K562 (cell line): ENCODE results near the gene FAM200A. TPM values are rescaled to one million over a fixed set of nuclear protein-coding genes. Genes with fewer than 3 reads are reported as not detected.

ENCODE experiments used
- CEBPB ChIP-seq: fragments of 450-650 bp; IDR thresholded peaks from 2 replicates; pipeline ENCODE4 v1.6.1; 2016; ENCODE audit warnings: missing genetic modification characterization, missing compliant biosample characterization
- CHD4 ChIP-seq: fragments of 200-600 bp; sonication (generic); IDR thresholded peaks from 3 replicates; pipeline ENCODE4 v1.6.1; 2012; ENCODE audit warnings: low read depth, mild to moderate bottlenecking, mixed read lengths, low read length, inconsistent platforms; ENCODE audit not compliant: insufficient read depth, insufficient replicate concordance, poor library complexity, severe bottlenecking
- E2F8 ChIP-seq: fragments of 450-650 bp; IDR thresholded peaks from 2 replicates; pipeline ENCODE4 v1.7.1; 2018; ENCODE audit warnings: mild to moderate bottlenecking, low read depth; ENCODE audit not compliant: partially characterized antibody
- GATAD2B ChIP-seq: fragments of 450-650 bp; IDR thresholded peaks from 2 replicates; pipeline ENCODE4 v1.6.1; 2017; ENCODE audit warnings: mild to moderate bottlenecking, borderline replicate concordance
- HNRNPLL ChIP-seq: fragments of 200-400 bp; formaldehyde crosslinking; IDR thresholded peaks from 2 replicates; pipeline ENCODE4 v1.6.1; 2017; ENCODE audit warnings: low read length, low read depth, mild to moderate bottlenecking; ENCODE audit not compliant: poor library complexity, severe bottlenecking
- JUN ChIP-seq, 2 experiments: sonication (generic) in 1 of 2; formaldehyde crosslinking in 1 of 2; IDR thresholded peaks; 2 replicates each; pipeline versions ENCODE4 v1.6.1 to v1.8.0; 2012 to 2022; ENCODE audit warnings: borderline replicate concordance in 2 of 2, mild to moderate bottlenecking in 2 of 2, improper control_type of control experiment in 1 of 2, low read depth in 1 of 2, low read length in 1 of 2, missing genetic modification reagents in 1 of 2
- MED1 ChIP-seq: sonication (generic); formaldehyde crosslinking; IDR thresholded peaks from 2 replicates; pipeline ENCODE4 v1.8.1; 2023; ENCODE audit warnings: missing genetic modification reagents, borderline replicate concordance
- POLR2A ChIP-seq: fragments of 450-650 bp; conservative IDR thresholded peaks from 2 replicates; pipeline ENCODE4 v1.6.1; 2016
- RBM25 ChIP-seq: fragments of 200-400 bp; formaldehyde crosslinking; IDR thresholded peaks from 2 replicates; pipeline ENCODE4 v1.6.1; 2018; ENCODE audit warnings: low read length, low read depth, moderate library complexity; ENCODE audit not compliant: severe bottlenecking
- REST ChIP-seq, 2 experiments: fragments of 450-650 bp; formaldehyde crosslinking in 1 of 2; IDR thresholded peaks; 2 replicates each; pipeline versions ENCODE4 v1.4.0 to v1.6.1; 2014 to 2020; ENCODE audit warnings: mild to moderate bottlenecking in 2 of 2, borderline replicate concordance in 1 of 2, low read depth in 1 of 2
- U2AF2 ChIP-seq: fragments of 200-400 bp; formaldehyde crosslinking; optimal IDR thresholded peaks from 2 replicates; pipeline ENCODE3; 2017; ENCODE audit warnings: low read depth, mild to moderate bottlenecking, low read length
- ZNF184 ChIP-seq: sonication (generic); formaldehyde crosslinking; IDR thresholded peaks from 2 replicates; pipeline ENCODE4 v1.5.0; 2020; ENCODE audit warnings: missing genetic modification reagents
- ZNF551 ChIP-seq: fragments of 250-450 bp; sonication (Bioruptor Pico); IDR thresholded peaks from 2 replicates; pipeline ENCODE4 v1.5.0; 2021; ENCODE audit warnings: mild to moderate bottlenecking, moderate library complexity
- polyA plus RNA-seq, 8 experiments: library from polyadenylated mRNA; depleted of rRNA in 4 of 8; stranded (reverse) in 5 of 8; unstranded in 3 of 8; fragments of >200 nt; fragmentation: Nextera tagmentation in 2 of 8; fragmentation: Illumina TruSeq in 1 of 8; extraction: Ambion mirVana in 2 of 8; extraction: Trizol in 1 of 8; gene quantifications; 2 replicates each; pipeline versions ENCODE4 v1.2.1 to v1.2.3, GENCODE V29; 2011 to 2014; ENCODE audit warnings: inconsistent platforms in 1 of 8, missing spikeins in 1 of 8
- total RNA-seq, 7 experiments: library from RNA; depleted of rRNA in 6 of 7; stranded (reverse); fragments of >200 nt in 6 of 7; fragmentation: Illumina TruSeq in 2 of 7; extraction: Trizol in 2 of 7; gene quantifications; 2 replicates each; pipeline versions ENCODE4 v1.2.1 to v1.2.3, GENCODE V29; 2011 to 2021; ENCODE audit warnings: low replicate concordance in 1 of 7

Gene FAM200A
- total and polyA plus RNA-seq, 9 of the 15 experiments (the other 6 are each of a cell fraction or from before 2014, with no cell fraction given), result 3.3 to 11.2 (median 8.3) TPM

- TF ChIP-seq REST (IDR thresholded peaks at IDR 0.05; ENCODE audit: borderline replicate concordance), result peak; percentile 42
- TF ChIP-seq REST (CRISPR knock-in tag; IDR thresholded peaks at IDR 0.05; ENCODE audit: low read depth), result no peak
- peak; percentile 87 for TF ChIP-seq RBM25
- TF ChIP-seq ZNF184 (CRISPR knock-in tag), result no peak
- no peak for TF ChIP-seq CEBPB (tag)
- no peak for TF ChIP-seq GATAD2B
- no peak for TF ChIP-seq U2AF2
- TF ChIP-seq POLR2A, result no peak
- TF ChIP-seq HNRNPLL, result peak; percentile 55
- TF ChIP-seq MED1 (CRISPR knock-in tag), result no peak
- no peak for TF ChIP-seq E2F8
- no peak for TF ChIP-seq ZNF551 (CRISPR knock-in tag)
- peak; percentile 5; the same call in 1 of the 2 replicates for TF ChIP-seq JUN (IDR thresholded peaks at IDR 0.05; ENCODE audit: borderline replicate concordance, low read depth, low read length)
- TF ChIP-seq JUN (CRISPR knock-in tag; IDR thresholded peaks at IDR 0.05; ENCODE audit: borderline replicate concordance), result no peak; the same call in 1 of the 2 replicates
- TF ChIP-seq CHD4, result peak; percentile 67
Observed at GRCh38 chr7:99559175-99559915, 7.4 kb upstream of the FAM200A start (continued).
